ENCODE measurements around the gene NAP1L1.

The NAP1L1 gene

DNA sequence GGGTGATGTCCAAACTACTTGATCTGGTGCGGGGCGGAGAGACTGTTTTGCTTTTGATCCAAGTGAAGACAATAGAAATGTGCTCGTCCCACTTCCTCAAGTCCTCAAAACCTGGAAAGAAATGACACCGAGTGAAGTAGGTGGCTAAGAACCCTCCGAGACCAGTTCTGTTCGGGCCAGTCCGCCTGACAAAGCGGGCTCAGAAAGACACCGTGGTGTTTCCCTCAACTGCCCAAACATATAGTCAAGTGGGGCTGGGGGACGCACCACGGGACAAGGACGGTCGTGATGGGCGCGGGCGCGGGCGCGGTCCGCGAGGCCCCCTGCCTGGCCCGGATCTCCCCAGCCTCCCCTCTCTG lies 54.5 kb downstream of the NAP1L1 start:
- no peaks in the 10 kb centered on the region for H3K27me3 ChIP-seq (ENCODE audit: insufficient read depth, low read length, poor library complexity)
- no peak for ATAC-seq (ENCODE audit: insufficient read depth, low read depth)
- DNase-seq = no peak
- no peaks in the 10 kb centered on the region for H3K9me3 ChIP-seq (ENCODE audit: insufficient read depth, low read length, severe bottlenecking)
- H4K20me1 ChIP-seq (ENCODE audit: insufficient read depth, low read length) = no peaks in the 10 kb centered on the region
- peaks cover 39% of the 10 kb centered on the region for H3K4me1 ChIP-seq (ENCODE audit: insufficient read depth, low read length)
- H3K4me2 ChIP-seq (ENCODE audit: insufficient read depth, low read length) = peak overlapping the region; percentile 95
- H2AFZ ChIP-seq (ENCODE audit: low read depth, low read length) = no peak overlapping the region
- no peak overlapping the region; the same call in 1 of the 2 replicates for H3K27ac ChIP-seq (ENCODE audit: low read length)
- H3K4me3 ChIP-seq (ENCODE audit: low read depth in 1 of 2, low read length in 2 of 2) = peak overlapping the region; percentile 71 to 74; a peak in 3 of 4 replicates
- H3K36me3 ChIP-seq (ENCODE audit: insufficient read depth, low read length) = no peaks in the 10 kb centered on the region; the same call in 1 of the 2 replicates
- TF ChIP-seq, protein P1, sequence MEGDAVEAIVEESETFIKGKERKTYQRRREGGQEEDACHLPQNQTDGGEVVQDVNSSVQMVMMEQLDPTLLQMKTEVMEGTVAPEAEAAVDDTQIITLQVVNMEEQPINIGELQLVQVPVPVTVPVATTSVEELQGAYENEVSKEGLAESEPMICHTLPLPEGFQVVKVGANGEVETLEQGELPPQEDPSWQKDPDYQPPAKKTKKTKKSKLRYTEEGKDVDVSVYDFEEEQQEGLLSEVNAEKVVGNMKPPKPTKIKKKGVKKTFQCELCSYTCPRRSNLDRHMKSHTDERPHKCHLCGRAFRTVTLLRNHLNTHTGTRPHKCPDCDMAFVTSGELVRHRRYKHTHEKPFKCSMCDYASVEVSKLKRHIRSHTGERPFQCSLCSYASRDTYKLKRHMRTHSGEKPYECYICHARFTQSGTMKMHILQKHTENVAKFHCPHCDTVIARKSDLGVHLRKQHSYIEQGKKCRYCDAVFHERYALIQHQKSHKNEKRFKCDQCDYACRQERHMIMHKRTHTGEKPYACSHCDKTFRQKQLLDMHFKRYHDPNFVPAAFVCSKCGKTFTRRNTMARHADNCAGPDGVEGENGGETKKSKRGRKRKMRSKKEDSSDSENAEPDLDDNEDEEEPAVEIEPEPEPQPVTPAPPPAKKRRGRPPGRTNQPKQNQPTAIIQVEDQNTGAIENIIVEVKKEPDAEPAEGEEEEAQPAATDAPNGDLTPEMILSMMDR (IDR thresholded peaks at IDR 0.05; ENCODE audit: borderline replicate concordance, extremely low read depth, low read length, poor library complexity, severe bottlenecking) = no peak
- no peak for TF ChIP-seq EZH2 (IDR thresholded peaks at IDR 0.05; ENCODE audit: borderline replicate concordance, low read depth, low read length, severe bottlenecking)
- peaks cover 8% of the 10 kb centered on the region; the same call in 1 of the 2 replicates for H3K79me2 ChIP-seq (ENCODE audit: insufficient read depth, low read length)
- peak overlapping the region; percentile 89 for H3K9ac ChIP-seq (ENCODE audit: low read depth, low read length)

DNA sequence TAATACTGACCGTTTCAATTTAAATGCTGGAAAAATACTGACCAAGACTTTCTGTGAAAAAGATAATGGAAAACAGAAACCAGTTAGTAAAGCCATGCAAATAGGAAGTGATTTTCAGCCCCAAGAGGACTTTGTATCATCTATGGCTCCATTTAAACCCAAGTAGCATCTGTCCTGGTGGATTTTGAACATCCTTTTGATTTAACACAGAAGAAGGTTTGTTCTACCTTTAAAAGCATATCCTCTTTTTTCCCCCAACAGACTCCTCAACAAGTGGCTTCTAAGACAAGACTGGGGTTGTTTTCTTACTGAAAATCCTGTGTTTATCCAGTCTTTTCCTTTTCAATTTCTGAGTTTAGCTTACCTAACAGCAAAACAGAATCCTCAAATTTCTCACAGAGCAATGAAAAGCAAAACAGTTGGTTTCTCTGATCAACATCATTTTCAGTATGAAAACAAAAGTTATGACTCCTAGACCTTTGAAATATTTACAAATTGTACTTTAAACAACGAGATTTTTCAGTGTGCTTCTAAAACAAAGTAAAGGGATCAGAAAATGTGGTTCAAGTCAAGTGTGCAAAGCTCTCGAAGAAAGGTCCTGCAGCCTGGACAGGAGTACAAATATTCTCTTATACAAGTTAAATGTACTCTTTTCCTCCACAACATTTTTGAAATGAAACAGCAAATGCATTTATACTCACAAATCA lies 55.8 kb downstream of the NAP1L1 start:
- no peak overlapping the region for H2AFZ ChIP-seq (ENCODE audit: low read depth, low read length)
- no peaks in the 10 kb centered on the region; the same call in 1 of the 2 replicates for H3K36me3 ChIP-seq (ENCODE audit: insufficient read depth, low read length)
- no peaks in the 10 kb centered on the region for H3K27me3 ChIP-seq (ENCODE audit: insufficient read depth, low read length, poor library complexity)
- TF ChIP-seq, protein P1 (IDR thresholded peaks at IDR 0.05; ENCODE audit: borderline replicate concordance, extremely low read depth, low read length, poor library complexity, severe bottlenecking) = no peak
- TF ChIP-seq EZH2 (IDR thresholded peaks at IDR 0.05; ENCODE audit: borderline replicate concordance, low read depth, low read length, severe bottlenecking) = no peak
- peaks cover 39% of the 10 kb centered on the region for H3K4me1 ChIP-seq (ENCODE audit: insufficient read depth, low read length)
- H3K9ac ChIP-seq (ENCODE audit: low read depth, low read length) = peak overlapping the region; percentile 4; the same call in 1 of the 2 replicates
- H3K79me2 ChIP-seq (ENCODE audit: insufficient read depth, low read length) = peaks cover 8% of the 10 kb centered on the region; the same call in 1 of the 2 replicates
- H3K9me3 ChIP-seq (ENCODE audit: insufficient read depth, low read length, severe bottlenecking) = no peaks in the 10 kb centered on the region
- ATAC-seq (ENCODE audit: insufficient read depth, low read depth) (no peak), DNase-seq (no peak)
- no peak overlapping the region for H3K27ac ChIP-seq (ENCODE audit: low read length)
- no peaks in the 10 kb centered on the region for H4K20me1 ChIP-seq (ENCODE audit: insufficient read depth, low read length)
- H3K4me2 ChIP-seq (ENCODE audit: insufficient read depth, low read length) = peak overlapping the region; percentile 95
- H3K4me3 ChIP-seq (ENCODE audit: low read depth in 1 of 2, low read length in 2 of 2) = peak overlapping the region in 1 of 2 experiments; percentile 22; a peak in 1 of 4 replicates

DNA sequence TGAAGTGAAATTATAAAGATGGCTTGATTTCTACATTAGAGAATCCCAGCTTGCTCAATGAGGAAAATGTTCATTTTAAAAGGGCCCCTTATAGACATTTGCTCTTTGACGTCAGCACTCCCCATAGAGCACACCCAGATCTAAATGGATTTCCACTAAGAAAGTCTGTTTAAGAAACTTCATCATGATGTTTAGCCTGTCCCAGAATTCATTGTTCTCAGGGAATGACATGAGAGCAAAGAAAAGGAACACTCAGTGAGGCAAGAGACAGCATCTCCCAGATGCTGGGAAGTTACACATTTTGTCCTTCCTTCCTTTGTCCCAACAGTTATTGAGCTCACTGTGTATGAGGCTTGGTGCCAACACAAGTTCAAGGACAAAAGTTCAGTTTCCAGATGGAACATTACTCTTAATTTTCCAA lies 57.8 kb downstream of the NAP1L1 start:
- DNase-seq = no peak
- no peaks in the 10 kb centered on the region for H3K9me3 ChIP-seq (ENCODE audit: insufficient read depth, low read length, severe bottlenecking)
- peaks cover 8% of the 10 kb centered on the region; the same call in 1 of the 2 replicates for H3K79me2 ChIP-seq (ENCODE audit: insufficient read depth, low read length)
- no peak overlapping the region for H3K27ac ChIP-seq (ENCODE audit: low read length)
- TF ChIP-seq, protein P1 (IDR thresholded peaks at IDR 0.05; ENCODE audit: borderline replicate concordance, extremely low read depth, low read length, poor library complexity, severe bottlenecking) = no peak
- TF ChIP-seq EZH2 (IDR thresholded peaks at IDR 0.05; ENCODE audit: borderline replicate concordance, low read depth, low read length, severe bottlenecking) = no peak
- no peaks in the 10 kb centered on the region; the same call in 1 of the 2 replicates for H3K36me3 ChIP-seq (ENCODE audit: insufficient read depth, low read length)
- H2AFZ ChIP-seq (ENCODE audit: low read depth, low read length) = no peak overlapping the region
- no peak overlapping the region for H3K9ac ChIP-seq (ENCODE audit: low read depth, low read length)
- no peaks in the 10 kb centered on the region for H3K27me3 ChIP-seq (ENCODE audit: insufficient read depth, low read length, poor library complexity)
- no peaks in the 10 kb centered on the region for H4K20me1 ChIP-seq (ENCODE audit: insufficient read depth, low read length)
- H3K4me3 ChIP-seq (ENCODE audit: low read depth in 1 of 2, low read length in 2 of 2) = no peak overlapping the region
- H3K4me2 ChIP-seq (ENCODE audit: insufficient read depth, low read length) = no peak overlapping the region
- peaks cover 29% of the 10 kb centered on the region for H3K4me1 ChIP-seq (ENCODE audit: insufficient read depth, low read length)
- no peak for ATAC-seq (ENCODE audit: insufficient read depth, low read depth)
